Femur (tissue), 1 donor: ENCODE results near the gene ALDH1A3.
"Not testable (repeated sequence)": the region's sequence is repeated elsewhere in the genome, so short reads cannot be mapped to it uniquely, and the experiment has no call there.

Experiments
- DNase-seq: peaks from one replicate; pipeline ENCODE4 v3.0.0-alpha.2; 2017

Gene ALDH1A3

DNA sequence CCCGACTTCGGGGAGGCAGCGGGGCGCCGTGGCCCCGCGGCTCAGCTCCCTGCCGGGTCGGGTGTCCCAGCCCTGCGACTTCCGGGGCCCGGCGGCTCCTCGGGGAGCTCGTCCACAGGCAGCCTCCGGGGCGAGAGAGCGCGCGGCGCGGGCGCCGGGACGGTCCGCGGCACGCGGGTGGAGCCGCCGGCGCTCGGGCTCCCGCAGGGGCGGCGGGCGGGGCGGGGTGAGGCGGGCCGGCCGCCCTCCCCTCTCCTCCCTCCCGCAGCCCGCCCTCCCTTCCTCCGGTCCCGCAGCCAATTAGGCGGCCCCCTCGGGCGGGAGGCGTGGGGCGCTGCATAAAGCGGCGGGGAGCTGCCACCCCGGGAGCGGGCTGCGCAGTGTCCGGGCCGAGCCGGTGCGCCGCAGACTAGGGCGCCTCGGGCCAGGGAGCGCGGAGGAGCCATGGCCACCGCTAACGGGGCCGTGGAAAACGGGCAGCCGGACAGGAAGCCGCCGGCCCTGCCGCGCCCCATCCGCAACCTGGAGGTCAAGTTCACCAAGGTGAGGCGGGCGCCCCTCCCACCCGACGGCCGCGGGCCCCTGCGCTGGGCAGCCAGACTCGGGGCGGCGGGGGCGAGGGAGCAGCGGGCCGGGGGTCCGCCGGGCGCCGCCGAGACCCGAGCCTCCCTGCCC, at the start of gene ALDH1A3:
Gene ALDH1A3 (plus strand): TSS at position 368 of the 675 bp plus-strand sequence. CDS start 77 bp downstream, at position 445.
- peak; percentile 57 for DNase-seq

DNA sequence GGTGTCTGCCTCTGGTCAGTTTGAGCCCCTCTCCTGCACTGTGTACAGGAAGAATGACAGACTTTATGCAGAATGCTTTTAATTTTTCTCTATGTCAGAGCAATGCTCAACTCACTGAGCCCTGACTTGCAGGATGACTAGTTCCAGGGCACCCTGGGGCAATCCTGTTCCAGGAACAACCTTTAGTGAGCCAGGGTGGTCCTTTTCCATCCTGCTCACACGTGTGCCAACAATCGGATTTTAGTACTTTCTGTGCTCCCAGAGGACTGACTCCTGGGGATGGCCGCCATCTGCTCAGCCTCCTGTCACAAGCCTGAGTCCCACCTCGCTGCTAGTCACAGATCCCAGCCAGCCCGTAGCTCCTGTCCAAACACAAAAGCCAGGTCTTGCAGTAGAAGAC, 48.2 kb upstream of the ALDH1A3 start:
- no peak for DNase-seq

DNA sequence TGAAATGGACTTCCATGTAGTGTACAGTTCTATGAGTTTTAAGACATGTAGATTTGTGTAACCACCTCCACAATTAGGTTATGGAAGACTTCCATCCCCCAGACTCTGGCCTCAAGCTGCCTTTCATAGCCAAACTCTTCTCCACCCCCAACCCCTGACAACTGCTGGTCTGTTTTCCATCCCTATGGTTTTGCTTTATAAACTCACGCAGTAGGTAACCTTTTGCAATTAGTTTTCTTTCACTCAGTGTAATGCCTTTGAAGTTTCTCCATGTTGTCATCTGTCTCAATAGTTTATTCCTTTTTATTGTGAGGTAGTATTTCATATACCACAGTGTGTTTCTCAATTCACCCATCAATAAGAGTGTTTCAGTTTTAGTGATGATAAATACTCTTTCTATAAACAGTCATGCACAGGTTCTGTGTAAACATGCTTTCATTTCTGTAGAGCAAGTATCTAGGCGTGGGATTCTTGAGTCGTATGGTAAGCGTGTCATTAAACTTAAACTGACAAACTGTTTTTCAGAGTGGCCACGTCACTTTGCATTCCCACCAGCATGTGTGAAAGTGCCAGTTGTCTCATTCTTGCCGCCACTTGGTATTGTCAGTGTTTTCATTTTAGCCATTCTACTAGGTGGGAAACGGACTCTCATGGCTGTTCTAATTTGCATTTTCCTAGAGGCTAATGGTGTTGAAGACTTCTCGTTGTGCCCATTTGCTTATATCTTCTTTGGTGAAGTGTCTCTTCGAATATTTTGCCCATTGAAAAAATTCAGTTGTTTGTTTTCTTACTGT, 47.3 kb upstream of the ALDH1A3 start:
- DNase-seq, result no peak

DNA sequence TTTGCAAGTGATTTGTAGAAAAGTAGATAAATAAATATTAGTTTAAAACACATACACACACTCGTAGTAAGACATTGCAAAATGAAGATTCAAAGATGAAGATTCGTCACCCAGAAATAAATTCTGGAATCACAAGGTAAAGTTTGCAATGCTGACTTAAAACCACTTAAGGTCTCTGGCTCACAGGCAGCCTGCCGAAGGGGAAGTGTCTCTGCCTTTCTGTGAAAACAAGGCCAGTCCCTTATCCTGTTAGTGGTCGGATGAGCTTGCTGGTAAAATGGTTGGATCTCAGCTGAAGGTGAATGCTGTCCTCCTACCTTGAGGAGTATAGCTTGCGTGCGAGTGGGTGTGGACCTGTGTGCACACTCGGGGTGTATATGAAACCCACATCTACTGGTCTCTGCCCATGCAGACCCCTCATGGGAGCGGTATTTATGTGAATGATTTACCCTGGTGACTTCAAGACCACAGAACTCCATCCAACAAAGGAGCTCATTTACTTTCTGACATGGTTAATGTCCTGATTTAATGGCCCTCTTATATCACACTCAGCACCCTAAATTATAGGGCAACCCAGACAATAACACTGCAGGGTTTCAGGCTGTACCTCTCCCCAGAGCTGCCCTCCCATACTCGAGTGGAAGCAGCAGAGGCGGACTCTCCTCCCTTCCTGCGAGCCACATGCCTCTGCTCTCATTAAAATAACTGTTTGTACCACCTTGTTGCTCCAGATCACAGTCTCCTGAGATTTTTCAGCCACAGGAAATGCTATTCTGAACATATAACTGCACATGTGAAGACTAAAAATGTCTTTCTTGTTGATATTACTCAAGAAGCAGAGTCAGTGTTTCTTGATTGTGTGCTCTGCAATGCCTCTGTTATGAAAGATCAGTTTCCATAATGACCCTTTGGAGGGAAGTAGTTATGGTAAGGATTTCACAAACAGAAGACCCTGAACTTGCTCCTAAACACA, 45.9 kb upstream of the ALDH1A3 start:
- no peak for DNase-seq

DNA sequence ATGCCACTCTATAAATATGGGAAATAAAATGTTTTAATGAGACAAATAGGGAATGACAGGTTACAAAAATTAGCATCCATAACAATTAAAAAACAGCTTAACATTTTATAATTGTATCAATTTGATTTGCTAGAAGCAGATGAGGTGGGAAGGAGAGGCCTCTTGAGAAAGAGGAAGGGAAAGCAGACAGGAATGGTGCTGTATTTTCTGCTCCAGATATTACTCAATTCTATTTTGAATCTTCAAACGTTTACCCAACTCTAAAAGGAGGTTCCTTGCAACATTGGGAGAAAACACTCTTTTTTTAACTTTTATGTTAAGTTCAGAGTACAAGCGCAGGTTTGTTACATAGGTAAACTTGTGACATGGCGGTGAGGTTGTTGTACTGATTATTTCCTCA, 44.9 kb upstream of the ALDH1A3 start:
- DNase-seq, result no peak

DNA sequence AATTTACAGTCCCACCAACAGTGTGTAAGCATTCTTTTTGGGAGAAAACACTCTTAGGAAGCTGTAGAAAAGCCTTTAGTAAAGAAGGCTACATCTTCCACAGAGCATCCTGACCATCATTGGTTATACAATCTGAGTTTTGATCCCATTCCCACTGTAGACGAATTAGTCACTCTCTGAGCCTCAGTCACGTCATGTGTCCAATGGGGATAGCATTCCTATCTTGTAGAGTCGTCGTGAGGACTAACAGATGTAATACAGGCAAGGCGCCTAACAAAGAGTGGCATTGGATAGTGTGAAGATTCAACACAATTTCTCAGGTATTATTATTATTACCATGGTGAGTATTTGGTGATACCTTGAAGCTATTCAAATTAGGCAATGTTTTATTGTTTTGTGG, 44.0 kb upstream of the ALDH1A3 start:
- DNase-seq, result no peak

DNA sequence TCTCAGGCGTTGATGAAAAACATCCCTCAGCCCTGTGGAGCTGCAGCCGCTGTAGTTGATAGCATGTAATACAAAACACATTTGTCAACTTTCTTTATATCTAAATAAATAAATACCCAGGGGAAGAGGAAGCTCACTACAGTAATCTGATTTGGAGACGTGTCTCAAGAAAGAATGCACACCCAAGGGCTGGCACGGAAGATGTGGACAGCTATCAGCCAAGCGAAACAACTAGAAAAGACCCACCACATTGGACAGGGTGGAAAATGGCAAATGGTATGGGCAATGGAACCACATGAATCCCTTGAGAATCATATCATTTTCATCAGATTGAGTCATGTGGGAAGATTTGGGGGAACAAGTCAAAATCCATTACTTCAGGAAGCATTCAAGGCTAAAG, 43.1 kb upstream of the ALDH1A3 start:
- no peak for DNase-seq

DNA sequence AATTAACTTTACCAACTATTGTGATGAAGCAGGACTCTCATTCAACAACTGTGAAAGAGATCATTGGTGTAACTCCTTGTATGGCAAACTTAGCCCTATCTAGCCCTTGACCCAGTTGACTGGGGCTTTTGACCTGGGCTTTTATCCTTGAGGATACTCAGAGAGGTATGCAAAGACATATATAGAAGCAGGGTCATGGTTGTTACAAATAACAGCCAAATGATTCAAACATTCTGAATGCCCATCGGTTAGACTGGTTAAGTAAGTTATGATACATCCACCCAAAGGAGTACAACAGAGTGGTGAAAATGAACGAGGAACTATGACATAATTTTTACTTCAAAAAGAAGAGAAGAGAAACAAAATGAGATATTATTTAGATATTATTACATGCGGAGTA, 38.2 kb upstream of the ALDH1A3 start:
- no peak for DNase-seq

DNA sequence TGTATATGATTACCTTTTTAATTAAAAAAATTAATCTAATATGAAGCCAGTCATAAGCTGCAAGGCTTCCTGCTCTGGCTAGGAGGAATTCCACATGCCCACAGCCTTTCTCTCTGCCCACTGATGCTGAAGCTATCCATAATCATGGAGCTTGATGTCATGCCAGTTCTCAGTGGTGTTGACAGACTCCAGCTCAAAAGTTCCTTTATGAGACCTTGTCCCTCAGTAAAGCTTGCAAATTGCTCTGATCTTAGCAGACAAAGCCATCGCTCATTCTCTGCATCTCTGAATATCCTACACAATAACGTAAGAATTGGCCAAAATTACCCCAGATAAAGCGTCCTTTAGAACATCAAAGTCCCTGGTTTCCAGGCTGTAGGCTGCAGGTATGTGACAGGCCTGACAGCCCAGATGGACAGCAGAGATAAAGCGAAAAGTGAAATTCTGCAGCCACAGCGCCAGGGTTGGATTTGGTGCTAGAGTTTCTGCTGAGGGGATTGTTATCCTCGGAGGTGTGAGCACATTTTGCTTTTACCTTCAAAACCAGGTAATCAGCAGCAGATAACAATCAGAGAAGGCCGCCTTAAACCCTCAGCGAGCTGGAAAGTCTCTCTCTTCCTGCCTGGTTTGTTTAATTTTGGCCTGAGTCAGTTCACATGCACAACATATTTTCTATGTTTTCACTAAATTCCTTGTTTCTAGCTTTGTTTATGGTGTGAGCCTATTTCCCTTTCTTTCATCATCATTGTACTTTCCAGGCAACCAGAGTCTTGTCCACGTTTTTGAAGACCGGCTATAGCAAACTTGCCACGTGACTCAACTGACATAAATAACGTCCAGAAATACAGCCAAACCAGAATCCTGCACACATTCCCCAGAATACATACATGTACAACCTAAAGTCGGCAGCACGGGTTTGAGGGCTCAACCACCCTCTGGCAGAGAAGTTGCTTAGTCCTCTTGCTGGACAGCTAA, 36.6 kb upstream of the ALDH1A3 start:
- no peak for DNase-seq

DNA sequence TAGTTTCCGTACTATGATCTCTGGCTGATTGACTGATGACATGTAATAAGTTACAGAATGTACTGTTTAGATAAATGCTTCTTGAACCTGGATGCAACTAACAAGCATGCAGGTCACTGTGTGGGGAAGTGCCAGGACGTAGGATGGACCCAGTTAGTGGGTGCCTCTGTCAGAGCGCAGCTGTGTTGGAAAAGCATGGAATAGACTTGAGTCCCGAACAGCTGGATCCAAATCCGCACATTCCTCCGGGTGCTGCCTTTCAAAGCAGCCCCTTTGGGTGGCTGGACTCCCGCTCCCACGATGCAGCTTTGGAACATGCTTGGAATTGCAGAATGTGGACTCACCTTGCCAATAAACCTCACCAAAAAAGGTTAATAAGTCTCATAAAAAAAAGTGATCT, 35.5 kb upstream of the ALDH1A3 start:
- no peak for DNase-seq

DNA sequence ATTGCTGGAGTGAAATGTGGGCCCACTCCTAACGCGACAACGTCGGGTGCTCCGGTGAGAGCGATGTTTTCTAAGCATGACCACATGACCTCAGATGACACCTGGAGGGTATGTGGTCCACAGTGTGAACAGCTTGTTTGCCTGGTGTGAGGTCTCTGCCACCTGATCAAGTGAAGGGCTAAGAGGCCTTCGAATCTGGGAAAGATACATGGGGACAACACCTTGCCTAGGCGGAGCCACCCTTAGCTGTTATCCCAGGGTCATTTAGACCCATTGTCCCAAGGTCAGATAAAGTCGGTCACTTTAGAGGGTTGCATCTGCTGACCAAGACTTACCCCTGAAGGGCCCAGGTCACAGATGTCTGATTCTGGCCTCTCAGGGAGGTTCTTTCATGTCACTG, 34.9 kb upstream of the ALDH1A3 start:
- no peak for DNase-seq

DNA sequence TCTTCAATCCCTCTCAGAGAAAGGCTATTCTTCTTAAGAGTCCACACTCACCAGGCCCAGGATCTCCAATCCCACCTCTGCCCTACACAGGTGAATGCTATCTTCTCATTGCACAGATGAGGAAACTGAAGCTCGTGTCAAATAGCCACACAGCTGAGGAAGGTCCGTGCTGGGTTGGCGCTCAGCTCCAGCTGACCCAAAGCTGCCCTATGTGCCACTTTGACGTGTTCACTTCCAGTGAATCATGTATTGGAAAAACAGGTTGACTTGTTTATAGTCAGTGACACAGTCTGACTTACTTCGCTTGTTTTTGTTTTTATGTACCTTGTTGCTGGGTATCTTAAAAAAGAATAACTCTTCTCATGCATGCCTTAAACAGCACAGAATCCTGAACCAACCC, 32.4 kb upstream of the ALDH1A3 start:
- DNase-seq, result no peak

DNA sequence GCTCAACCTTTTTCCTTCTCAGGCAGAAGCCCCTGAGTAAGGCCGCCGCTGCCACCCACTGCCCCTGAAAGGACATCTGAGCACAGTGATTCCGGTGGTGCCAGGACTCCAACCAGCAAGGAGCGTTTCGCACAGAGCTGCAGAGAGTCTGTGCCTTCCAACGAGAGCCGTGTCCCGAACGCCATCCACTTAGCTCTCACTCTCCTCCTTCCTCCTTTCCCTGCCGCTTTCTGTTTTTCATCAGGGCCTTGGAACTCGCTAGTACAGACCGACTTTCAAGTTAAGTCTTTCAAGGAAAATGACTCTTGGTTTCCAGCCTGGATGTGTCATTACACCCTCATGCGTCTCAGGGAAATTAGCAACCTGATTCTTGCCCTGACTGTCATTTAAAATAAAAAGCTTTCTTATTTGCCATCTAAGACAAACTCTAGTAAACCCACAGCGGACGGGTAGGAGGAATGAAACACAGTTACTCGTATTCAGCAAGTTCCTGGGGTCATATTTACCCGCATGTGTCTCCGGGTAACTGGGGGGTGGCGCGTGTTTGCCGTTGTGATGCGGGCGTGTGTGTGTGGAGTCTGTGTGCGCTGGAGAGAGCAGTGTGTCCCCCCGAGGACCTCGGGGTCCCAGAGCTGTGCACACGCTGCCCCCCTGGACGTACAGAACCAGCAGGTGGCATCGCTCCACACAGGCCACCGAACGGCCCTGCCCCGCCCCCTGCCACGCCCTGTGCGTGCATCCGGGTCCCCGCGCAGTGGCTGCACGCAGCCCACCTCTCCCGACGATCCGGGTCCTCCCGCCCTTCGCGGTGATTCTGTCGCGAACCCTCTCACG, 30.4 kb upstream of the ALDH1A3 start:
- peak; percentile 73 for DNase-seq

DNA sequence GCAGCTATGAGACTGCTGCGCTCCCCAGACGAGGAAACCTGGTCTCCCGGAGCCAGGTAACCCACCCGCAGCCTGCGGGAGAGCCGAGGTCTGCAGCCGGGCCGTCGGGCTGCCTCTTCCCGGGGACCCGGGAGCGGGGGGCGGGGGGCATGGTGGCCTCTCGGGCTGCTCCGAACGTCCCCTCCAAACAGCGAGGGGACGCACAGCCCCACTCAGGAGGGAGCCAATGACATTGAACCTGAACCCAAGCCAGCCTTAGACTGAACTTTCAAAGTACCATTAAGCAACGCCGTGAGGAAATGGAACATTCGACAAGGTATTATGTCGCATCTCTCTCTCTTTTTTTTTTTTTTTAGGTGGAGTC, 29.8 kb upstream of the ALDH1A3 start:
- no peak for DNase-seq

DNA sequence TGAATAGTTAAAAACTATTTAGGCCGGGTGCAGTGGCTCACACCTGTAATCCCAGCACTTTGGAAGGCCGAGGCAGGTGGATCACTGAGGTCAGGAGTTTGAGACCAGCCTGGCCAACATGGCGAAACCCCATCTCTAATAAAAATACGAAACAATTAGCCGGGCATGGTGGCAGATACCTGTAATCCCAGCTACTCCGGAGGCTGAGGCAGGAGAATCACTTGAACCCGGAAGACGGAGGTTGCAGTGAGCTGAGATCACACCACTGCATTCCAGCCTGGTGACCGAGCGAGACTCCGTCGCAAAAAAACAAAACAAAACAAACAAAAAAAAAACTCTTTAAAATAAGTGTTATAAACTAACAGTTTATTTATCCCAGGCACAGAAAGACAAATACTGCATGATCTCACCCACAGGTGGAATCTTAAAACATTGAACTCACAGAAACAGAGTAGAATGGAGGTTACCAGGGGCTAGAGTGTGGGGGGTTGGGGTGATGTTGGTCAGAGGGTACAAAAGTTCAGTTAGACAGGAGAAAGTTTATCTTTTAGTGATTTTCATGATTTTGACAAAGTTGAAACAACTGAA, 28.1 kb upstream of the ALDH1A3 start:
- not testable (repeated sequence) for DNase-seq

DNA sequence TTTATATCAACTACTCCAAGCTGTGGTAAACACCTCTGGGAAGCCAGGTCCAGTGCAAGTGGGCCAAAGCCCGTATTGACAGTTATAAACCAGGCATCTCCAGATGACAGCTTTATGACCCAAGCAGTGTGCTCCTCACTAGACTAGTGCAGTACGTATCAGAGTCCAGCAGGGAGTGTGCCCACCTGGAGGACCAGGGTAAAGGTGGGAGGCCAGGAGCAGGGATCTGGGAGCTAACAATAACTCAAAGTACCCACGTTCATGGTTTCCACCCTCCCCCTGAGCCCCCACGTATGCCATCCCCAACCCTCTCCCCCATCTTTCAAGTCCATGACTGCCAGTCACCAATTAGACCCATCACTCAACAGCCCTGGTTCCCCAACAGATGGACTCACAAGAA, 27.0 kb upstream of the ALDH1A3 start:
- DNase-seq, result no peak

DNA sequence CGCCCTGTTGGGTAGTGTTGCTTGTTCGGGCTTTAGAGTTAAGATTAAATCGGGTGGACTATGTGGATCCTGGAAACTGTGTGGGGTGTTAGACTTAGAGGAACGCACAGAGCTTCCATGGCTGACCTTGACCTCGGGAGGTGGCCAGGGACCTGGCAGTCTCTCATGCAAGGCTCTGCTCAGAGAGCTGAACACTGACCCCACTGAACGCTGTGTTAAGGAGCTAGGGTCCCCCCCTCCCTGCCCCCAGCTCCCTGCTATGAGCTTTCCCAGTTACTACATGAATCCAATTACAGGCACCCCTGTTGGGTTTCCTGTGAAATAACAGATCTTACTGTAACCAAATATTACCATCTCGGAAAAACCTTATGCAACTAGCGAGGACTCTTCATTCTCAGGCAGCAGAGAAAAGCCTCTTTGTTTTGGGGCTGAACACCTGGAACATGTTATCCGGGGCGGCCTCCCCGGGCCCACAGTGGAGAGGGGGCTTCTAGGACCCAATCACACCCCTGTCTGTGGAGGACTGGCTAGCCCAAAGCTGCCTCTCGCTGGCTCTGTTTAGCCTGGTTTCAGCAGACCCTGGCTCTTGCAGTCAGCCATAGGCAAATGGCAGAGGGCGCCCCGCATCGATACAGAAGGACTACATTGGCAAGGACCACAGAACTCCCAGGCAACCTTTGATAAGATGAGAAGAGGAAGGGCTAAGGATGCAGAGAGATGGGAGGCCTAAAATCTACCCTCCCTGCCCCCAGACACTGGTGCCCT, 25.8 kb upstream of the ALDH1A3 start:
- no peak for DNase-seq

DNA sequence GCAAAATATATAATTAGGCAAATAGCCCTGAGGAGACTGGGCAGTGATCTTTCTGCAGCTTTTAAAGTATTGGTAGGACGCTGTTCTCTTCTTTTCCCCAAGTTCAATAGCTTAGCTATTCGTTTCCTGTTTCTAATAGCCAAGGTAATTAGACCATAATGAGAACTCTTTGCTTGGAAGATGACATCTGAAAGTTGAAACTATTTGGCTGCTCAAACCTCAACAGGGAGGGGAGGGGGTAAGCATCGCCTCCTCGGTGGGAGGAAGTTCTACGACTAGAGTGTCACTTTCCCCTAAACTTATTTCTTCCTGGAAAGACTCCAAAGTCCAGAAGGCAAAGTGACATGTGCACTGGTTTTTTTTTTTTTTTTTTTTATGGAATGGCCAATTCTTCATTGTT, 22.8 kb upstream of the ALDH1A3 start:
- no peak for DNase-seq

DNA sequence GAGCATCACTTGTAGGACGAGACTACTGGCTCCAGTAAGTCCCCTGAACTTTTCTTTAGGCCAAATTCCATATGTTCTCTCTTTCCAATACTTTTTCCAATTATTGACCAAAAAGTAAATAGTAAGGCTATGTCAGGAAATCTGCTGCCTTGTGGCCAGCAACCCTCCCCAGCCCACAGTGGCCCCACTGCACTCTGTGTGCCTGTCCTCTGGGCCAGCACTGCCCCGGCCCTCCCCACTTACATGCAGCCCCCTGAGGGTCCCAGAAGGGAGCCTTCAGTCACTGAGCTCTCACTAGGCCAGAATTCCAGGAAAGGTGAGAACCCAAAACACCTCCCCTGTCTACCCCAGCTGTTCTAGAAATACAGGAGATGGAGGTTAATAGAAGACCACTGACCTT, 21.3 kb upstream of the ALDH1A3 start:
- DNase-seq, result no peak
